Endodermal cell (in vitro differentiated cells): ENCODE results near the gene NBPF14. TPM values are rescaled to one million over a fixed set of nuclear protein-coding genes. Genes with fewer than 3 reads are reported as not detected.
A peak's percentile ranks its signal among the peaks of the same experiment; 100 is the strongest.
"Not testable (repeated sequence)": the region's sequence is repeated elsewhere in the genome, so short reads cannot be mapped to it uniquely, and the experiment has no call there.

ENCODE experiments used
- DNase-seq: peaks from one replicate; pipeline ENCODE4 v3.0.0-alpha.2; 2017
- H3K27ac ChIP-seq: 2 replicates; pipeline ENCODE4 v1.5.1; 2013; ENCODE audit warnings: mild to moderate bottlenecking, low read depth, low read length, moderate library complexity
- H3K27me3 ChIP-seq: 2 replicates; pipeline ENCODE4 v1.6.1; 2013; ENCODE audit warnings: mild to moderate bottlenecking, low read length, moderate library complexity; ENCODE audit not compliant: insufficient read depth, control insufficient read depth, poor library complexity, severe bottlenecking
- H3K36me3 ChIP-seq: 2 replicates; pipeline ENCODE4 v1.7.0; 2013; ENCODE audit warnings: mild to moderate bottlenecking, low read length, moderate library complexity; ENCODE audit not compliant: control insufficient read depth, insufficient read depth
- H3K4me1 ChIP-seq: one replicate; pipeline ENCODE4 v1.7.0; 2013; ENCODE audit warnings: low read length; ENCODE audit not compliant: control insufficient read depth, insufficient read depth
- H3K4me3 ChIP-seq: 2 replicates; pipeline ENCODE4 v1.5.1; 2013; ENCODE audit warnings: mild to moderate bottlenecking, low read length, moderate library complexity
- H3K9ac ChIP-seq: 2 replicates; pipeline ENCODE4 v1.6.1; 2013; ENCODE audit warnings: mild to moderate bottlenecking, low read length, moderate library complexity; ENCODE audit not compliant: poor library complexity, severe bottlenecking; ENCODE audit errors: extremely low read depth
- H3K9me3 ChIP-seq: 2 replicates; pipeline ENCODE4 v1.6.1; 2013; ENCODE audit warnings: mild to moderate bottlenecking, low read length, moderate library complexity; ENCODE audit not compliant: control insufficient read depth
- H3K27ac Mint-ChIP-seq: 2 replicates; pipeline ENCODE4 v1.8.0; 2020; ENCODE audit warnings: mixed read lengths
- H3K27me3 Mint-ChIP-seq: 2 replicates; pipeline ENCODE4 v1.8.0; 2021; ENCODE audit warnings: mild to moderate bottlenecking, mixed read lengths; ENCODE audit not compliant: insufficient read depth
- H3K36me3 Mint-ChIP-seq: 2 replicates; pipeline ENCODE4 v1.8.0; 2020; ENCODE audit warnings: low read depth, mixed read lengths
- H3K4me1 Mint-ChIP-seq: 2 replicates; pipeline ENCODE4 v1.8.0; 2020; ENCODE audit warnings: mixed read lengths
- H3K4me3 Mint-ChIP-seq: 2 replicates; pipeline ENCODE4 v1.8.0; 2020; ENCODE audit warnings: mild to moderate bottlenecking, moderate library complexity, mixed read lengths
- H3K9me3 Mint-ChIP-seq: 2 replicates; pipeline ENCODE4 v1.8.0; 2020; ENCODE audit warnings: mild to moderate bottlenecking, mixed read lengths
- CTCF ChIP-seq: fragments of 200-600 bp; sonication (generic); conservative IDR thresholded peaks from 2 replicates; pipeline ENCODE4 v1.5.0; 2021; ENCODE audit warnings: antibody characterized with exemption, mild to moderate bottlenecking
- WGBS, 2 experiments: methylation state at CpG; one replicate each; pipeline versions ENCODE4 v1.1.5 to v1.1.7; 2013; ENCODE audit warnings: missing lambda C conversion rate in 2 of 2, mixed read lengths in 1 of 2; ENCODE audit not compliant: insufficient coverage in 1 of 2, insufficient read length in 1 of 2; 5-methylcytosine and 5-hydroxymethylcytosine counted together
- total RNA-seq, 2 donors: library from RNA; stranded (reverse); fragmentation: NEBNext Ultra II Directional in 1 of 2; extraction: Animal tissue kit (Norgen Biotek cat#: 25700) in 1 of 2; gene quantifications; 2 replicates in 1 of 2; 3 replicates in 1 of 2; pipeline ENCODE4 v1.2.1, GENCODE V29; 2021

Gene NBPF14
- total RNA-seq, 2 donors from 2014 or later = 13.4 to 27.0 TPM

- not testable (repeated sequence) for H3K9me3 ChIP-seq, H3K4me3 ChIP-seq, H3K27me3 ChIP-seq, H3K4me3 Mint-ChIP-seq, H3K27me3 Mint-ChIP-seq, H3K27ac Mint-ChIP-seq, H3K27ac ChIP-seq, H3K9me3 Mint-ChIP-seq, H3K9ac ChIP-seq, H3K4me1 Mint-ChIP-seq, H3K36me3 ChIP-seq, H3K36me3 Mint-ChIP-seq, H3K4me1 ChIP-seq
- peak; percentile 51 for TF ChIP-seq CTCF
- peak; percentile 52 for DNase-seq
- WGBS, 2 experiments = 74% methylated on average over 3 of the region's 4 CpGs; no CpG with 5 or more reads in 1 of the 2 experiments
These were observed 63.7 kb downstream of the NBPF14 start for GRCh38 chr1:148532158-148532557.

DNA sequence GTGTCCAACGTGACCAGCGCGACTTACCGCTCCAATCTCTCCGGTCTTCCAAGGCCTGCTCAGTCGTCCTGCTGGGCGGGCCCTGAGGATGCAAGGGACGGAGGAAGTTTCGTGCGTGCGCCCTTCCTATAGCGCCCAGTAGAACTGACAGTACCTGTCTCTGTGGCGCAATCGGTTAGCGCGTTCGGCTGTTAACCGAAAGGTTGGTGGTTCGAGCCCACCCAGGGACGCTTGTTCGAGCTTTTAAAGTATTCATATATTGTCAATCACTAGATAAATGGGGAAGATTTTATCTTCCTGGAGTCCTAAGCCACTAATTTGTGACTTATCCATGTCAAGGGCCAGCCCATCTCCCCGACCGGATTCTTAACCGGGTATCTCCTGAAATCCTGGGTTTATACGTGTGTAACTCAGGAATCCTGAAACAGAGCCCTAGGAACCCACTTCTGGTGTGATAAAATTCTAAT lies 66.7 kb downstream of the NBPF14 start:
- WGBS, 2 experiments = 5% methylated on average over 16 of the region's 25 CpGs; no CpG with 5 or more reads in 1 of the 2 experiments
- DNase-seq = peak; percentile 82
- H3K27me3 Mint-ChIP-seq = not testable (repeated sequence)

GRCh38 chr1:148528591-148528990 lies 67.2 kb downstream of the NBPF14 start:
- not testable (repeated sequence) for H3K27ac ChIP-seq, H3K36me3 ChIP-seq, H3K9me3 Mint-ChIP-seq, H3K36me3 Mint-ChIP-seq, DNase-seq, H3K4me1 ChIP-seq, H3K4me1 Mint-ChIP-seq, H3K27me3 ChIP-seq, H3K9ac ChIP-seq, H3K4me3 ChIP-seq, H3K27me3 Mint-ChIP-seq, H3K27ac Mint-ChIP-seq, H3K9me3 ChIP-seq
- TF ChIP-seq CTCF = peak; percentile 44
- peak overlapping the region; percentile 48 for H3K4me3 Mint-ChIP-seq
- WGBS, 2 experiments = no CpG with 5 or more reads among the region's 24 CpGs

More for the DNA sequence above, 66.7 kb downstream of the NBPF14 start:
- H3K4me1 Mint-ChIP-seq, H3K9me3 ChIP-seq, H3K4me1 ChIP-seq, H3K9me3 Mint-ChIP-seq, H3K27me3 ChIP-seq, H3K27ac Mint-ChIP-seq, H3K27ac ChIP-seq, H3K9ac ChIP-seq, H3K36me3 Mint-ChIP-seq, H3K4me3 ChIP-seq, H3K36me3 ChIP-seq: not testable (repeated sequence)
- peak overlapping the region; percentile 48 for H3K4me3 Mint-ChIP-seq

- H3K27ac Mint-ChIP-seq, DNase-seq, H3K9me3 Mint-ChIP-seq, H3K27me3 Mint-ChIP-seq, H3K9ac ChIP-seq, H3K36me3 ChIP-seq, H3K4me3 Mint-ChIP-seq, H3K4me1 ChIP-seq, H3K27me3 ChIP-seq, H3K4me1 Mint-ChIP-seq, H3K36me3 Mint-ChIP-seq, H3K9me3 ChIP-seq, H3K27ac ChIP-seq, H3K4me3 ChIP-seq: not testable (repeated sequence)
- 100% methylated on average over 1 of the region's 2 CpGs; no CpG with 5 or more reads in 1 of the 2 experiments for WGBS, 2 experiments
These were observed 69.2 kb downstream of the NBPF14 start for GRCh38 chr1:148526587-148526986.

- H3K9ac ChIP-seq, H3K9me3 Mint-ChIP-seq, H3K36me3 ChIP-seq, H3K27ac ChIP-seq, H3K36me3 Mint-ChIP-seq, H3K27me3 ChIP-seq, H3K9me3 ChIP-seq, H3K4me1 Mint-ChIP-seq, H3K27me3 Mint-ChIP-seq, H3K4me1 ChIP-seq, DNase-seq, H3K4me3 ChIP-seq: not testable (repeated sequence)
- Mint-ChIP-seq H3K4me3 (peak overlapping the region; percentile 49), H3K27ac (peak overlapping the region; percentile 99)
- 32% methylated on average over 8 of the region's 35 CpGs; no CpG with 5 or more reads in 1 of the 2 experiments for WGBS, 2 experiments
These were observed 72.3 kb downstream of the NBPF14 start for GRCh38 chr1:148523205-148524144.
